ENCODE measurements around the gene LRFN4.

LRFN4 gene

GRCh38 chr11:66858186-66858938 lies 1.5 kb downstream of the LRFN4 start:
- no peak for DNase-seq (ENCODE audit: low spot score)

GRCh38 chr11:66858939-66859685 lies 2.2 kb downstream of the LRFN4 start:
- DNase-seq (ENCODE audit: low spot score): no peak

- DNase-seq (ENCODE audit: low spot score): no peak
Observed at GRCh38 chr11:66859686-66860448, 3.0 kb downstream of the LRFN4 start.

- no peak for DNase-seq (ENCODE audit: low spot score)
Observed at GRCh38 chr11:66860449-66860831, 3.6 kb downstream of the LRFN4 start.

GRCh38 chr11:66861038-66861773 lies 4.3 kb downstream of the LRFN4 start:
- DNase-seq (ENCODE audit: low spot score): no peak

- DNase-seq (ENCODE audit: low spot score): no peak
Observed at GRCh38 chr11:66861774-66862558, 5.1 kb downstream of the LRFN4 start.

GRCh38 chr11:66862559-66863037 lies 5.7 kb downstream of the LRFN4 start:
- no peak for DNase-seq (ENCODE audit: low spot score)

- DNase-seq (ENCODE audit: low spot score): no peak
Observed at GRCh38 chr11:66863428-66864125, 6.7 kb downstream of the LRFN4 start.

GRCh38 chr11:66864172-66864901 lies 7.5 kb downstream of the LRFN4 start:
- DNase-seq (ENCODE audit: low spot score): no peak

GRCh38 chr11:66864924-66865697 lies 8.2 kb downstream of the LRFN4 start:
- no peak for DNase-seq (ENCODE audit: low spot score)

GRCh38 chr11:66866007-66866406 lies 9.1 kb downstream of the LRFN4 start:
- DNase-seq (ENCODE audit: low spot score): no peak

- DNase-seq (ENCODE audit: low spot score): no peak
Observed at GRCh38 chr11:66866511-66866986, 9.7 kb downstream of the LRFN4 start.

- no peak for DNase-seq (ENCODE audit: low spot score)
Observed at GRCh38 chr11:66867425-66868040, 10.7 kb downstream of the LRFN4 start.

- DNase-seq (ENCODE audit: low spot score): no peak
Observed at GRCh38 chr11:66868082-66868725, 11.3 kb downstream of the LRFN4 start.

GRCh38 chr11:66868726-66869566 lies 12.1 kb downstream of the LRFN4 start:
- no peak for DNase-seq (ENCODE audit: low spot score)

- DNase-seq (ENCODE audit: low spot score): no peak
Observed at GRCh38 chr11:66869567-66869870, 12.7 kb downstream of the LRFN4 start.

- no peak for DNase-seq (ENCODE audit: low spot score)
Observed at GRCh38 chr11:66870131-66870530, 13.3 kb downstream of the LRFN4 start.

Measured in COLO829 (cell line).